ENCODE measurements around the gene UCP2. TPM values are rescaled to one million over a fixed set of nuclear protein-coding genes. Genes with fewer than 3 reads are reported as not detected.
A peak's percentile ranks its signal among the peaks of the same experiment; 100 is the strongest.

Gene UCP2
- total RNA-seq, 4 donors from 2014 or later, result 16.8 to 284 (median 56.7) TPM

- H3K36me3 ChIP-seq, result no peaks in the 10 kb centered on the region
- ATAC-seq, result no peak
- H3K27ac ChIP-seq, result no peak overlapping the region
- TF ChIP-seq POLR2A (IDR thresholded peaks at IDR 0.05) (no peak), CTCF (IDR thresholded peaks at IDR 0.05 in 4 of 5, conservative IDR thresholded peaks at IDR 0.05 in 1 of 5) (no peak)
- no peak for DNase-seq
- H3K27me3 ChIP-seq, result no peaks in the 10 kb centered on the region
- no peak overlapping the region for H3K4me3 ChIP-seq
- no peaks in the 10 kb centered on the region for H3K9me3 ChIP-seq
- in situ Hi-C loops (cut with MboI; ENCODE audit: low sequenced_read_pairs in 4 of 4), result loop anchor here in 1 of 4 donors (10.0 kb wide), 1 partner anchor 123 kb away; no protein-coding TSS in a partner anchor
- intact Hi-C loops (cut with DNase I; ENCODE audit: low total_unique reads), result loop anchor here (10.0 kb wide), 2 partner anchors 263 to 633 kb away; partner anchors contain the start of gene POLD3
- peaks cover 7 to 17% of the 10 kb centered on the region in 2 donors for H3K4me1 ChIP-seq
Observed at GRCh38 chr11:73962101-73962705, 20.4 kb downstream of the UCP2 start.

GRCh38 chr11:73961321-73961720, 21.3 kb downstream of the UCP2 start:
- no peak for TF ChIP-seq CTCF (IDR thresholded peaks at IDR 0.05 in 4 of 5, conservative IDR thresholded peaks at IDR 0.05 in 1 of 5)
- no peak for TF ChIP-seq POLR2A (IDR thresholded peaks at IDR 0.05)
- in situ Hi-C loops (cut with MboI; ENCODE audit: low sequenced_read_pairs in 4 of 4), result loop anchor here in 1 of 4 donors (10.0 kb wide), 1 partner anchor 123 kb away; no protein-coding TSS in a partner anchor
- no peak overlapping the region for H3K27ac ChIP-seq
- no peaks in the 10 kb centered on the region for H3K36me3 ChIP-seq
- peaks cover 7 to 17% of the 10 kb centered on the region in 2 donors for H3K4me1 ChIP-seq
- intact Hi-C loops (cut with DNase I; ENCODE audit: low total_unique reads), result loop anchor here (10.0 kb wide), 2 partner anchors 263 to 633 kb away; partner anchors contain the start of gene POLD3
- DNase-seq, result no peak
- no peak overlapping the region for H3K4me3 ChIP-seq
- no peaks in the 10 kb centered on the region for H3K9me3 ChIP-seq
- H3K27me3 ChIP-seq, result peaks cover 0 to 2% (median 0%) of the 10 kb centered on the region in 3 donors
- ATAC-seq, result no peak

- peaks cover 0 to 4% of the 10 kb centered on the region in 2 donors for H3K4me1 ChIP-seq
- in situ Hi-C loops (cut with MboI; ENCODE audit: low sequenced_read_pairs in 4 of 4) (no loop called here), intact Hi-C loops (cut with DNase I; ENCODE audit: low total_unique reads) (loop anchor here (10.0 kb wide), 1 partner anchor 516 kb away; no protein-coding TSS in a partner anchor)
- H3K36me3 ChIP-seq, result no peaks in the 10 kb centered on the region
- H3K4me3 ChIP-seq, result no peak overlapping the region
- no peak for ATAC-seq
- peak in 1 of 2 donors; percentile 4 for DNase-seq
- peaks cover 0 to 2% (median 0%) of the 10 kb centered on the region in 3 donors for H3K27me3 ChIP-seq
- TF ChIP-seq POLR2A (IDR thresholded peaks at IDR 0.05), result no peak
- no peak for TF ChIP-seq CTCF (IDR thresholded peaks at IDR 0.05 in 4 of 5, conservative IDR thresholded peaks at IDR 0.05 in 1 of 5)
- no peaks in the 10 kb centered on the region for H3K9me3 ChIP-seq
- no peak overlapping the region for H3K27ac ChIP-seq
Observed at GRCh38 chr11:73958521-73959141, 24.0 kb downstream of the UCP2 start.

- in situ Hi-C loops (cut with MboI; ENCODE audit: low sequenced_read_pairs in 4 of 4), result no loop called here
- TF ChIP-seq POLR2A (IDR thresholded peaks at IDR 0.05), result no peak
- no peak for TF ChIP-seq CTCF (IDR thresholded peaks at IDR 0.05 in 4 of 5, conservative IDR thresholded peaks at IDR 0.05 in 1 of 5)
Observed at GRCh38 chr11:73957654-73958361, 24.8 kb downstream of the UCP2 start.

More at GRCh38 chr11:73957654-73958361, 24.8 kb downstream of the UCP2 start:
- intact Hi-C loops (cut with DNase I; ENCODE audit: low total_unique reads), result loop anchor here (10.0 kb wide), 1 partner anchor 517 kb away; no protein-coding TSS in a partner anchor
- ATAC-seq (no peak), DNase-seq (no peak)
- H3K4me1 ChIP-seq, result no peaks in the 10 kb centered on the region
- H3K4me3 ChIP-seq, result no peak overlapping the region
- H3K27ac ChIP-seq, result no peak overlapping the region
- peaks cover 0 to 2% (median 0%) of the 10 kb centered on the region in 3 donors for H3K27me3 ChIP-seq
- no peaks in the 10 kb centered on the region for H3K9me3 ChIP-seq
- no peaks in the 10 kb centered on the region for H3K36me3 ChIP-seq
